Right lobe of liver (tissue), 6 donors: ENCODE results near the gene SYNE1. TPM values are rescaled to one million over a fixed set of nuclear protein-coding genes. Genes with fewer than 3 reads are reported as not detected.

ENCODE experiments used
- ATAC-seq, 4 donors: fragments of 200-7000 bp; cut with Tn5 transposase; one replicate each; pipeline ENCODE4 v1.9.1; 2020; ENCODE audit warnings: mild to moderate bottlenecking in 4 of 4, moderate library complexity in 4 of 4
- DNase-seq, 3 donors: peaks; one replicate each; pipeline ENCODE4 v3.0.0-alpha.2; 2020
- H3K27ac ChIP-seq, 3 donors: fragments of 200-600 bp; one replicate each; pipeline ENCODE4 v1.8.0; 2022
- H3K27me3 ChIP-seq, 2 donors: fragments of 200-600 bp; one replicate each; pipeline ENCODE4 v1.8.0; 2022
- H3K36me3 ChIP-seq, 4 donors: fragments of 200-600 bp; sonication (generic) in 1 of 4; one replicate each; pipeline versions ENCODE4 v1.5.1 to v1.8.0; 2017 to 2022; ENCODE audit warnings: control low read depth in 1 of 4
- H3K4me1 ChIP-seq, 4 donors: fragments of 200-600 bp; sonication (generic) in 1 of 4; one replicate each; pipeline versions ENCODE4 v1.5.1 to v1.8.0; 2017 to 2022; ENCODE audit warnings: control low read depth in 1 of 4
- H3K4me3 ChIP-seq, 3 donors: fragments of 200-600 bp; one replicate each; pipeline ENCODE4 v1.8.0; 2022
- H3K9me3 ChIP-seq, 4 donors: fragments of 200-600 bp; sonication (generic) in 1 of 4; one replicate each; pipeline versions ENCODE4 v1.5.1 to v1.8.0; 2017 to 2022; ENCODE audit warnings: control low read depth in 1 of 4
- CTCF ChIP-seq, 4 donors: fragments of 200-600 bp in 3 of 4; fragments of 450-650 bp in 1 of 4; IDR thresholded peaks; one replicate each; pipeline versions ENCODE4 v1.5.1 to v1.8.0; 2016 to 2022; ENCODE audit warnings: antibody characterized with exemption in 4 of 4, mild to moderate bottlenecking in 2 of 4
- POLR2A ChIP-seq: fragments of 450-650 bp; IDR thresholded peaks from one replicate; pipeline ENCODE4 v1.6.1; 2017; ENCODE audit warnings: antibody characterized with exemption, mild to moderate bottlenecking
- WGBS: methylation state at CpG from one replicate; pipeline ENCODE4 v1.1.6; 2018; ENCODE audit warnings: low coverage, low lambda C conversion rate; ENCODE audit not compliant: insufficient coverage; ENCODE audit errors: missing lambda C conversion rate; 5-methylcytosine and 5-hydroxymethylcytosine counted together
- intact Hi-C, 2 donors: fragments of 100-400 bp; cut with DNase I; formaldehyde crosslinking; loops; one replicate each; pipeline versions ENCODE4 v1.11.2 to v1.14.1; 2022
- total RNA-seq, 6 experiments: library from RNA; depleted of rRNA in 2 of 6; stranded (reverse); fragments of >200 nt in 2 of 6; fragmentation: NEBNext Ultra II Directional in 3 of 6; extraction: Animal tissue kit (Norgen Biotek cat#: 25700) in 3 of 6; gene quantifications; one replicate each; pipeline versions ENCODE4 v1.1.0 to v1.2.4, GENCODE V29; 2016 to 2023
- donor health status: DM: no; HTN: yes; CAD: no.
- donor health status: DM: no; HTN: no; CAD: no.
- donor health status: DM: no; HTN: no; CAD: no.
- donor health status: DM: no; HTN: yes; CAD: no.
- donor health status: DM: no; HTN: yes; CAD: no.

Gene SYNE1
- total RNA-seq, 6 experiments from 2014 or later = 22.8 to 43.2 (median 25.0) TPM

- no peaks in the 10 kb centered on the region for H3K4me1 ChIP-seq
- no peaks in the 10 kb centered on the region for H3K36me3 ChIP-seq
- ATAC-seq (no peak), DNase-seq (no peak)
- H3K9me3 ChIP-seq = no peaks in the 10 kb centered on the region
- H3K27me3 ChIP-seq = no peaks in the 10 kb centered on the region
- 50% methylated on average over 1 of the region's 1 CpG for WGBS
- intact Hi-C loops = no loop called here
- H3K4me3 ChIP-seq = no peak overlapping the region
- no peak for TF ChIP-seq CTCF (IDR thresholded peaks at IDR 0.05)
- no peak for TF ChIP-seq POLR2A
- no peak overlapping the region for H3K27ac ChIP-seq
Measured at GRCh38 chr6:152554851-152555250, 82.3 kb downstream of the SYNE1 start.

- intact Hi-C loops = no loop called here
- peak; percentile 52 to 65 (median 64) for DNase-seq
- TF ChIP-seq POLR2A = no peak
- peak; percentile 68 to 86 (median 82) for TF ChIP-seq CTCF (IDR thresholded peaks at IDR 0.05)
- Histone ChIP-seq H3K27ac (no peak overlapping the region), H3K4me3 (no peak overlapping the region), H3K36me3 (no peaks in the 10 kb centered on the region), H3K9me3 (no peaks in the 10 kb centered on the region), H3K27me3 (no peaks in the 10 kb centered on the region), H3K4me1 (no peaks in the 10 kb centered on the region)
- 33% methylated on average over 8 of the region's 9 CpGs for WGBS
- peak; percentile 92 to 99 (median 96) for ATAC-seq
Measured at GRCh38 chr6:152552616-152553209, 84.4 kb downstream of the SYNE1 start.

- no peaks in the 10 kb centered on the region for H3K4me1 ChIP-seq
- no peak overlapping the region for H3K4me3 ChIP-seq
- ATAC-seq (no peak), DNase-seq (no peak)
- WGBS = 65% methylated on average over 2 of the region's 2 CpGs
- H3K9me3 ChIP-seq = no peaks in the 10 kb centered on the region
- TF ChIP-seq POLR2A (no peak), CTCF (IDR thresholded peaks at IDR 0.05) (no peak)
- intact Hi-C loops = no loop called here
- no peak overlapping the region for H3K27ac ChIP-seq
- H3K36me3 ChIP-seq = no peaks in the 10 kb centered on the region
- no peaks in the 10 kb centered on the region for H3K27me3 ChIP-seq
Measured at GRCh38 chr6:152543519-152543918, 93.6 kb downstream of the SYNE1 start.

GRCh38 chr6:152540381-152540780 is 96.8 kb downstream of the SYNE1 start:
- intact Hi-C loops = no loop called here
- Histone ChIP-seq H3K4me1 (no peaks in the 10 kb centered on the region), H3K27ac (no peak overlapping the region), H3K27me3 (no peaks in the 10 kb centered on the region), H3K36me3 (no peaks in the 10 kb centered on the region), H3K9me3 (no peaks in the 10 kb centered on the region), H3K4me3 (no peak overlapping the region)
- no peak for ATAC-seq
- TF ChIP-seq CTCF (IDR thresholded peaks at IDR 0.05) (no peak), POLR2A (no peak)
- 50% methylated on average over 2 of the region's 2 CpGs for whole genome bisulfite sequencing
- no peak for DNase-seq

- H3K27me3 ChIP-seq = no peaks in the 10 kb centered on the region
- H3K4me3 ChIP-seq = no peak overlapping the region
- no peak overlapping the region for H3K27ac ChIP-seq
- intact Hi-C loops = no loop called here
- 63% methylated on average over 1 of the region's 1 CpG for WGBS
- ATAC-seq (no peak), DNase-seq (no peak)
- H3K9me3 ChIP-seq = no peaks in the 10 kb centered on the region
- no peaks in the 10 kb centered on the region for H3K4me1 ChIP-seq
- no peaks in the 10 kb centered on the region for H3K36me3 ChIP-seq
- TF ChIP-seq CTCF (IDR thresholded peaks at IDR 0.05) (no peak), POLR2A (no peak)
Measured at GRCh38 chr6:152534541-152534940, 102.6 kb downstream of the SYNE1 start.
